A549 (cell line): ENCODE data around the gene CCDC187. TPM values are rescaled to one million over a fixed set of nuclear protein-coding genes. Genes with fewer than 3 reads are reported as not detected.

ENCODE experiments used
- ATAC-seq, 2 experiments: fragments of 200-7000 bp in 1 of 2; fragments of >200 bp in 1 of 2; cut with Nextera tagmentation in 1 of 2; cut with Tn5 transposase in 1 of 2; 3 replicates each; pipeline versions ENCODE4 v1.8.0 to v1.9.1; 2018 to 2020; ENCODE audit warnings: mild to moderate bottlenecking in 1 of 2, moderate library complexity in 1 of 2
- CTCF ChIA-PET: fragments of 300-600 bp; sonication (Branson Sonifier 250); formaldehyde crosslinking; extraction: SDS; loops from one replicate; lab custom pipeline; 2021; ENCODE audit warnings: antibody characterized with exemption, inconsistent platforms; lab: Yijun Ruan, JAX
- POLR2A ChIA-PET: fragments of 350-600 bp; formaldehyde crosslinking; extraction: SDS; loops from one replicate; lab custom pipeline; 2021; ENCODE audit warnings: antibody characterized with exemption, inconsistent platforms; lab: Yijun Ruan, JAX
- DNase-seq, 2 experiments: peaks; one replicate each; pipeline versions ENCODE4 v3.0.0 to v3.0.0-alpha.2; 2011 to 2016; ENCODE audit warnings: low read depth in 1 of 2, low spot score in 1 of 2
- FAIRE-seq: peaks from 2 replicates; lab custom pipeline; 2011; peaks lifted over from hg19 to GRCh38; lab: Jason Lieb, UNC
- H3K27ac ChIP-seq, 2 experiments: fragments of >200 bp; sonication (Bioruptor Twin); formaldehyde crosslinking; 3 replicates each; pipeline ENCODE4 v1.5.1; 2016 to 2017
- H3K4me1 ChIP-seq: fragments of >200 bp; sonication (Bioruptor Twin); formaldehyde crosslinking; 3 replicates; pipeline ENCODE4 v1.6.1; 2016
- H3K4me2 ChIP-seq: fragments of >200 bp; sonication (Bioruptor Twin); formaldehyde crosslinking; 3 replicates; pipeline ENCODE4 v1.6.1; 2016
- H3K4me3 ChIP-seq: fragments of >200 bp; sonication (Bioruptor Twin); formaldehyde crosslinking; 3 replicates; pipeline ENCODE4 v1.5.1; 2016
- H3K9me3 ChIP-seq: fragments of >200 bp; sonication (Bioruptor Twin); formaldehyde crosslinking; 3 replicates; pipeline ENCODE4 v1.6.1; 2016
- ATOH8 ChIP-seq: fragments of 250-450 bp; sonication (Bioruptor Pico); IDR thresholded peaks from 2 replicates; pipeline ENCODE4 v1.5.0; 2020; ENCODE audit warnings: low read depth, mild to moderate bottlenecking, moderate library complexity
- BCL3 ChIP-seq: fragments of >200 bp; sonication (Bioruptor Twin); formaldehyde crosslinking; IDR thresholded peaks from 3 replicates; pipeline ENCODE4 v1.6.1; 2016
- CBX2 ChIP-seq: fragments of 200-600 bp; sonication (generic); IDR thresholded peaks from 2 replicates; pipeline ENCODE4 v1.6.1; 2016; ENCODE audit warnings: low read depth, mild to moderate bottlenecking, borderline replicate concordance
- CBX8 ChIP-seq: fragments of 200-600 bp; sonication (generic); IDR thresholded peaks from 2 replicates; pipeline ENCODE4 v1.6.1; 2016
- EHMT2 ChIP-seq: fragments of 200-600 bp; sonication (generic); IDR thresholded peaks from 2 replicates; pipeline ENCODE4 v1.6.1; 2016; ENCODE audit warnings: antibody characterized with exemption, low read depth, mild to moderate bottlenecking, moderate library complexity
- EP300 ChIP-seq, 2 experiments: fragments of >200 bp; sonication (Bioruptor Twin); formaldehyde crosslinking; IDR thresholded peaks; 2 replicates in 1 of 2; 3 replicates in 1 of 2; pipeline ENCODE4 v1.6.1; 2016 to 2017
- HEYL ChIP-seq: fragments of 250-450 bp; sonication (Bioruptor Pico); IDR thresholded peaks from 2 replicates; pipeline ENCODE4 v1.8.0; 2021; ENCODE audit warnings: mild to moderate bottlenecking, moderate library complexity
- HOXB13 ChIP-seq: fragments of 250-450 bp; sonication (Bioruptor Pico); IDR thresholded peaks from 2 replicates; pipeline ENCODE4 v1.5.0; 2020; ENCODE audit warnings: low read depth, mild to moderate bottlenecking, moderate library complexity
- JUN ChIP-seq, 2 experiments: fragments of >200 bp; sonication (Bioruptor Twin); formaldehyde crosslinking; IDR thresholded peaks; 2 replicates in 1 of 2; 3 replicates in 1 of 2; pipeline ENCODE4 v1.6.1; 2016 to 2017
- JUNB ChIP-seq: fragments of >200 bp; sonication (Bioruptor Twin); formaldehyde crosslinking; IDR thresholded peaks from 2 replicates; pipeline ENCODE4 v1.6.1; 2016
- KDM1A ChIP-seq: fragments of 200-600 bp; sonication (generic); IDR thresholded peaks from 2 replicates; pipeline ENCODE4 v1.6.1; 2016; ENCODE audit warnings: low read depth, mild to moderate bottlenecking
- MYC ChIP-seq: IDR thresholded peaks from 2 replicates; pipeline ENCODE4 v1.6.1; 2012; ENCODE audit warnings: mild to moderate bottlenecking, inconsistent platforms, low read length, improper control_type of control experiment, borderline replicate concordance
- NR3C1 ChIP-seq: fragments of >200 bp; sonication (Bioruptor Twin); formaldehyde crosslinking; IDR thresholded peaks from 3 replicates; pipeline ENCODE4 v1.6.1; 2017
- RFX5 ChIP-seq: fragments of 450-650 bp; IDR thresholded peaks from 2 replicates; pipeline ENCODE4 v1.7.1; 2014; ENCODE audit warnings: antibody characterized with exemption, mild to moderate bottlenecking, moderate library complexity
- USF2 ChIP-seq: fragments of 450-650 bp; IDR thresholded peaks from 2 replicates; pipeline ENCODE4 v1.6.1; 2014; ENCODE audit warnings: antibody characterized with exemption
- ZFP36 ChIP-seq: fragments of 450-650 bp; IDR thresholded peaks from 2 replicates; pipeline ENCODE4 v1.6.1; 2014; ENCODE audit warnings: borderline replicate concordance; ENCODE audit not compliant: partially characterized antibody
- ZNF302 ChIP-seq: fragments of 250-450 bp; sonication (Bioruptor Pico); IDR thresholded peaks from 2 replicates; pipeline ENCODE4 v1.9.0; 2021; ENCODE audit warnings: inconsistent platforms, mild to moderate bottlenecking, moderate library complexity
- ZSCAN20 ChIP-seq: fragments of 250-450 bp; sonication (Bioruptor Pico); IDR thresholded peaks from 2 replicates; pipeline ENCODE4 v1.8.0; 2022; ENCODE audit warnings: mild to moderate bottlenecking, moderate library complexity
- WGBS: methylation state at CpG from one replicate; pipeline ENCODE4 v1.1.6; 2017; ENCODE audit errors: missing lambda C conversion rate; 5-methylcytosine and 5-hydroxymethylcytosine counted together
- polyA plus RNA-seq, 4 experiments: library from polyadenylated mRNA; depleted of rRNA in 3 of 4; stranded (reverse); fragments of >200 nt; fragmentation: RNase III in 1 of 4; extraction: RNeasy Plus Mini Kit Qiagen cat#74134 plus additional on column Dnase treatment in 1 of 4; gene quantifications; 2 replicates in 3 of 4; 3 replicates in 1 of 4; pipeline ENCODE4 v1.2.3, GENCODE V29; 2011 to 2017
- TF ChIP-seq, protein P1 (sequence below): fragments of 150-350 bp; IDR thresholded peaks from 2 replicates; pipeline ENCODE4 v1.6.1; 2014; ENCODE audit warnings: low read depth, mild to moderate bottlenecking, low read length
- TF ChIP-seq, protein P2 (sequence below): IDR thresholded peaks from 2 replicates; pipeline ENCODE4 v1.6.1; 2012; ENCODE audit warnings: low read depth, borderline replicate concordance

Gene CCDC187
- polyA plus RNA-seq, 2 of the 4 experiments (the other 2 are of a cell fraction): under 0.01 TPM; not detected in 1

- Histone ChIP-seq H3K4me3 (no peak overlapping the region), H3K27ac (no peak overlapping the region), H3K9me3 (no peaks in the 10 kb centered on the region), H3K4me2 (no peak overlapping the region), H3K4me1 (peaks cover 5% of the 10 kb centered on the region; the same call in 1 of the 3 replicates)
- DNase-seq: no peak
- CTCF ChIA-PET: interaction anchor here (1.1 to 1.3 kb wide), 3 partner anchors 11 to 38 kb away, joined by 3 to 4 read pairs (median 3); no protein-coding TSS in a partner anchor
- POLR2A ChIA-PET: no interaction called here
- TF ChIP-seq, protein P1, sequence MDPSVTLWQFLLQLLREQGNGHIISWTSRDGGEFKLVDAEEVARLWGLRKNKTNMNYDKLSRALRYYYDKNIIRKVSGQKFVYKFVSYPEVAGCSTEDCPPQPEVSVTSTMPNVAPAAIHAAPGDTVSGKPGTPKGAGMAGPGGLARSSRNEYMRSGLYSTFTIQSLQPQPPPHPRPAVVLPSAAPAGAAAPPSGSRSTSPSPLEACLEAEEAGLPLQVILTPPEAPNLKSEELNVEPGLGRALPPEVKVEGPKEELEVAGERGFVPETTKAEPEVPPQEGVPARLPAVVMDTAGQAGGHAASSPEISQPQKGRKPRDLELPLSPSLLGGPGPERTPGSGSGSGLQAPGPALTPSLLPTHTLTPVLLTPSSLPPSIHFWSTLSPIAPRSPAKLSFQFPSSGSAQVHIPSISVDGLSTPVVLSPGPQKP: no peak
- no peak for TF ChIP-seq NR3C1
- no peak for TF ChIP-seq MYC
- TF ChIP-seq KDM1A: no peak
- no peak for TF ChIP-seq CBX8
- no peak for TF ChIP-seq EHMT2
- no peak for TF ChIP-seq BCL3
- TF ChIP-seq EP300 (IDR thresholded peaks at IDR 0.05): no peak
- no peak for TF ChIP-seq CBX2
- TF ChIP-seq HEYL (CRISPR knock-in tag): no peak
- WGBS: 76% methylated on average over 18 of the region's 19 CpGs
- peak; percentile 17 to 35; a peak in 3 of 6 replicates for ATAC-seq
- no peak for FAIRE-seq
These were observed 39.9 kb downstream of the CCDC187 start for GRCh38 chr9:136264031-136264430.

- ChIA-PET CTCF (interaction anchor here (0.6 to 2.9 kb wide), 7 partner anchors 10 to 331 kb away, joined by 3 to 16 read pairs (median 4); no protein-coding TSS in a partner anchor), POLR2A (no interaction called here)
- FAIRE-seq (no peak), ATAC-seq (no peak), DNase-seq (no peak)
- H3K4me1 ChIP-seq: peaks cover 3% of the 10 kb centered on the region; the same call in 1 of the 3 replicates
- no peak overlapping the region for H3K27ac ChIP-seq
- no peak overlapping the region for H3K4me2 ChIP-seq
- H3K9me3 ChIP-seq: no peaks in the 10 kb centered on the region
- TF ChIP-seq, protein P2, sequence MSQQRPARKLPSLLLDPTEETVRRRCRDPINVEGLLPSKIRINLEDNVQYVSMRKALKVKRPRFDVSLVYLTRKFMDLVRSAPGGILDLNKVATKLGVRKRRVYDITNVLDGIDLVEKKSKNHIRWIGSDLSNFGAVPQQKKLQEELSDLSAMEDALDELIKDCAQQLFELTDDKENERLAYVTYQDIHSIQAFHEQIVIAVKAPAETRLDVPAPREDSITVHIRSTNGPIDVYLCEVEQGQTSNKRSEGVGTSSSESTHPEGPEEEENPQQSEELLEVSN: no peak
- TF ChIP-seq ZFP36: no peak
- no peak for TF ChIP-seq JUN (IDR thresholded peaks at IDR 0.05)
- no peak for TF ChIP-seq RFX5
- TF ChIP-seq USF2: no peak
- no peak for TF ChIP-seq ZNF302 (CRISPR knock-in tag)
- TF ChIP-seq HOXB13 (CRISPR knock-in tag): no peak
- TF ChIP-seq NR3C1: no peak
- TF ChIP-seq ZSCAN20 (CRISPR knock-in tag): no peak
- no peak for TF ChIP-seq JUNB
- no peak for TF ChIP-seq ATOH8 (CRISPR knock-in tag)
- WGBS: 88% methylated on average over 3 of the region's 6 CpGs
- H3K4me3 ChIP-seq: no peak overlapping the region
These were observed 41.2 kb downstream of the CCDC187 start for GRCh38 chr9:136262671-136263178.
